Activated CD4-positive, alpha-beta T cell treated with anti-CD3 and anti-CD28 coated beads, Interleukin-2, amount 50 U/mL, for 24 hours (primary cell): ENCODE measurements around the gene CRIP2.

Experiments used
- DNase-seq, 2 donors: peaks; one replicate each; pipeline ENCODE4 v3.0.0-alpha.2; 2020; ENCODE audit warnings: low read depth in 1 of 2, low spot score in 1 of 2

CRIP2 gene

GRCh38 chr14:105476097-105476830, 1.6 kb downstream of the CRIP2 start:
- no peak for DNase-seq

GRCh38 chr14:105476831-105477659, 2.4 kb downstream of the CRIP2 start:
- DNase-seq = no peak

GRCh38 chr14:105477660-105478397, 3.2 kb downstream of the CRIP2 start:
- DNase-seq = no peak

- no peak for DNase-seq
Measured at GRCh38 chr14:105478398-105479251, 4.0 kb downstream of the CRIP2 start.

GRCh38 chr14:105479431-105480158, 5.0 kb downstream of the CRIP2 start:
- DNase-seq = no peak

- no peak for DNase-seq
Measured at GRCh38 chr14:105480199-105480746, 5.7 kb downstream of the CRIP2 start.

GRCh38 chr14:105480807-105481801, 6.5 kb downstream of the CRIP2 start:
- peak; percentile 80 to 91 for DNase-seq

GRCh38 chr14:105481886-105482457, 7.4 kb downstream of the CRIP2 start:
- peak; percentile 71 to 91 for DNase-seq

GRCh38 chr14:105482486-105483110, 8.0 kb downstream of the CRIP2 start:
- no peak for DNase-seq

- DNase-seq = no peak
Measured at GRCh38 chr14:105483300-105484068, 8.9 kb downstream of the CRIP2 start.

- no peak for DNase-seq
Measured at GRCh38 chr14:105484069-105484996, 9.7 kb downstream of the CRIP2 start.

GRCh38 chr14:105484997-105485393, 10.4 kb downstream of the CRIP2 start:
- DNase-seq = no peak

GRCh38 chr14:105485739-105486162, 11.1 kb downstream of the CRIP2 start:
- DNase-seq = no peak

- no peak for DNase-seq
Measured at GRCh38 chr14:105486163-105486973, 11.7 kb downstream of the CRIP2 start, which contains the start of gene CRIP1. CRIP1 (plus strand) TSS chr14:105486886; CDS start chr14:105487260, 374 bp downstream.

GRCh38 chr14:105486974-105487448, 12.4 kb downstream of the CRIP2 start:
- no peak for DNase-seq
